Raji (cell line): Measurements from ENCODE around the gene RLF.
A peak's percentile ranks its signal among the peaks of the same experiment; 100 is the strongest.

ENCODE experiments used
- POLR2A ChIP-seq: IDR thresholded peaks from 2 replicates; pipeline ENCODE4 v1.6.1; 2011; ENCODE audit warnings: low read depth, low read length, control low read depth; ENCODE audit not compliant: insufficient read depth

RLF gene

GRCh38 chr1:40255231-40255630, 94.0 kb downstream of the RLF start:
- no peak for TF ChIP-seq POLR2A

GRCh38 chr1:40256401-40257084, 95.4 kb downstream of the RLF start:
- no peak for TF ChIP-seq POLR2A

GRCh38 chr1:40257313-40257687, 96.1 kb downstream of the RLF start:
- no peak for TF ChIP-seq POLR2A

- peak; percentile 95 for TF ChIP-seq POLR2A
These were observed 96.7 kb downstream of the RLF start, which contains the start of gene ZMPSTE24 for GRCh38 chr1:40257688-40258444. Gene ZMPSTE24 (plus strand): TSS chr1:40258236. CDS start chr1:40258272, 36 bp downstream.

- TF ChIP-seq POLR2A, result no peak
These were observed 97.2 kb downstream of the RLF start for GRCh38 chr1:40258445-40258769.

- TF ChIP-seq POLR2A, result no peak
These were observed 103.2 kb downstream of the RLF start for GRCh38 chr1:40264354-40264781.

- TF ChIP-seq POLR2A, result no peak
These were observed 104.1 kb downstream of the RLF start for GRCh38 chr1:40265298-40265697.

- TF ChIP-seq POLR2A, result no peak
These were observed 104.7 kb downstream of the RLF start for GRCh38 chr1:40265919-40266318.

GRCh38 chr1:40266786-40267535, 105.8 kb downstream of the RLF start:
- TF ChIP-seq POLR2A, result no peak

- TF ChIP-seq POLR2A, result no peak
These were observed 106.6 kb downstream of the RLF start for GRCh38 chr1:40267767-40268187.

- no peak for TF ChIP-seq POLR2A
These were observed 107.0 kb downstream of the RLF start for GRCh38 chr1:40268211-40268610.

GRCh38 chr1:40270152-40270834, 109.1 kb downstream of the RLF start:
- TF ChIP-seq POLR2A, result no peak

- no peak for TF ChIP-seq POLR2A
These were observed 111.5 kb downstream of the RLF start for GRCh38 chr1:40272653-40273213.

GRCh38 chr1:40273547-40274166, 112.5 kb downstream of the RLF start:
- TF ChIP-seq POLR2A, result no peak
